SK-N-SH (cell line): ENCODE results near the gene TMEM184B. TPM values are rescaled to one million over a fixed set of nuclear protein-coding genes. Genes with fewer than 3 reads are reported as not detected.

Source experiments
- CTCF ChIA-PET: fragments of 300-600, 350-600 bp; formaldehyde crosslinking; extraction: SDS; loops from one replicate; lab custom pipeline; 2021; lab: Yijun Ruan, JAX
- POLR2A ChIA-PET: fragments of 350-600 bp; sonication (Branson Sonifier 250); formaldehyde crosslinking; extraction: SDS; loops from one replicate; lab custom pipeline; 2020; ENCODE audit warnings: antibody characterized with exemption, inconsistent platforms; lab: Yijun Ruan, JAX
- DNase-seq: peaks from one replicate; pipeline ENCODE4 v3.0.0; 2012
- H2AFZ ChIP-seq: fragments of 200-600 bp; sonication (generic); 2 replicates; pipeline ENCODE4 v1.8.1; 2016; ENCODE audit warnings: antibody characterized with exemption, mild to moderate bottlenecking, low read depth
- H3F3A ChIP-seq: fragments of 200-600 bp; sonication (generic); replicated peaks from 2 replicates; pipeline ENCODE3; 2016; ENCODE audit warnings: antibody characterized with exemption, mild to moderate bottlenecking; ENCODE audit not compliant: insufficient read depth
- H3K27ac ChIP-seq, 2 experiments: fragments of 200-500 bp in 1 of 2; fragments of 200-600 bp in 1 of 2; sonication (Bioruptor generic) in 1 of 2; sonication (generic), shearing (Covaris generic) in 1 of 2; 2 replicates each; pipeline versions ENCODE4 v1.5.1 to v1.6.1; 2014 to 2016; ENCODE audit warnings: low read depth in 2 of 2, inconsistent platforms in 1 of 2, low read length in 1 of 2, mild to moderate bottlenecking in 1 of 2, mixed read lengths in 1 of 2
- H3K27me3 ChIP-seq: fragments of 200-600 bp; sonication (generic), shearing (Covaris generic); 2 replicates; pipeline ENCODE4 v1.6.1; 2016; ENCODE audit warnings: mixed run types; ENCODE audit not compliant: insufficient read depth
- H3K36me3 ChIP-seq, 2 experiments: fragments of 200-500 bp in 1 of 2; fragments of 200-600 bp in 1 of 2; sonication (Bioruptor generic) in 1 of 2; sonication (generic) in 1 of 2; replicated peaks in 1 of 2; 2 replicates each; pipeline versions ENCODE3 to v1.5.1; 2014 to 2016; ENCODE audit warnings: low read length in 1 of 2, mild to moderate bottlenecking in 1 of 2; ENCODE audit not compliant: insufficient read depth in 2 of 2, control insufficient read depth in 1 of 2
- H3K4me1 ChIP-seq, 2 experiments: fragments of 200-500 bp in 1 of 2; fragments of 200-600 bp in 1 of 2; sonication (Bioruptor generic) in 1 of 2; sonication (generic), shearing (Covaris generic) in 1 of 2; 2 replicates each; pipeline versions ENCODE4 v1.5.1 to v1.6.1; 2014 to 2016; ENCODE audit warnings: low read depth in 1 of 2, low read length in 1 of 2, mixed run types in 1 of 2; ENCODE audit not compliant: insufficient read depth in 2 of 2, control insufficient read depth in 1 of 2
- H3K4me2 ChIP-seq: fragments of 200-600 bp; sonication (generic), shearing (Covaris generic); 2 replicates; pipeline ENCODE4 v1.6.1; 2017; ENCODE audit warnings: mixed run types
- H3K4me3 ChIP-seq, 2 experiments: fragments of 200-500 bp in 1 of 2; fragments of 200-600 bp in 1 of 2; sonication (Bioruptor generic) in 1 of 2; sonication (generic), shearing (Covaris generic) in 1 of 2; 2 replicates each; pipeline versions ENCODE4 v1.5.1 to v1.8.1; 2014 to 2016; ENCODE audit warnings: low read depth in 2 of 2, inconsistent platforms in 1 of 2, low read length in 1 of 2, mild to moderate bottlenecking in 1 of 2, mixed read lengths in 1 of 2, moderate library complexity in 1 of 2
- H3K79me2 ChIP-seq: fragments of 200-600 bp; sonication (generic); 2 replicates; pipeline ENCODE4 v1.8.1; 2017; ENCODE audit warnings: mild to moderate bottlenecking; ENCODE audit not compliant: insufficient read depth
- H3K9ac ChIP-seq: fragments of 200-600 bp; sonication (generic); 2 replicates; pipeline ENCODE4 v1.6.1; 2017; ENCODE audit warnings: mixed run types
- H3K9me2 ChIP-seq: fragments of 200-600 bp; sonication (generic); 2 replicates; pipeline ENCODE4 v1.6.1; 2017; ENCODE audit warnings: mixed run types
- H3K9me3 ChIP-seq: fragments of 200-600 bp; sonication (generic); 2 replicates; pipeline ENCODE4 v1.6.1; 2017; ENCODE audit warnings: mixed run types, mild to moderate bottlenecking, moderate library complexity
- H4K20me1 ChIP-seq: fragments of 200-600 bp; sonication (generic); 2 replicates; pipeline ENCODE4 v1.6.1; 2017; ENCODE audit warnings: mild to moderate bottlenecking, mixed run types; ENCODE audit not compliant: insufficient read depth
- ELF1 ChIP-seq: IDR thresholded peaks from 2 replicates; pipeline ENCODE4 v1.4.0; 2012
- FOXJ3 ChIP-seq: sonication (generic); formaldehyde crosslinking; IDR thresholded peaks from 2 replicates; pipeline ENCODE4 v1.5.1; 2020; ENCODE audit warnings: mild to moderate bottlenecking, missing genetic modification reagents
- MXI1 ChIP-seq: IDR thresholded peaks from 2 replicates; pipeline ENCODE4 v1.6.1; 2012; ENCODE audit warnings: mild to moderate bottlenecking, low read depth, low read length, improper control_type of control experiment
- NFIC ChIP-seq: IDR thresholded peaks from 2 replicates; pipeline ENCODE4 v1.4.0; 2012; ENCODE audit warnings: borderline replicate concordance
- NRF1 ChIP-seq: IDR thresholded peaks from 2 replicates; pipeline ENCODE4 v1.6.1; 2012; ENCODE audit warnings: low read depth, mild to moderate bottlenecking, low read length
- RAD21 ChIP-seq: IDR thresholded peaks from 2 replicates; pipeline ENCODE4 v1.6.1; 2012; ENCODE audit warnings: mild to moderate bottlenecking, low read length
- RCOR1 ChIP-seq: fragments of 150-350 bp; IDR thresholded peaks from 2 replicates; pipeline ENCODE4 v1.6.1; 2017; ENCODE audit warnings: antibody characterized with exemption, low read length
- RFX5 ChIP-seq: IDR thresholded peaks from 2 replicates; pipeline ENCODE4 v1.6.1; 2012; ENCODE audit warnings: mild to moderate bottlenecking, improper control_type of control experiment, low read length
- RXRA ChIP-seq: IDR thresholded peaks from 2 replicates; pipeline ENCODE4 v1.4.0; 2012; ENCODE audit warnings: low read depth, mild to moderate bottlenecking, borderline replicate concordance
- SIN3A ChIP-seq: IDR thresholded peaks from 2 replicates; pipeline ENCODE4 v1.6.1; 2012; ENCODE audit warnings: low read depth, mild to moderate bottlenecking, low read length, moderate library complexity, borderline replicate concordance
- SMC3 ChIP-seq: IDR thresholded peaks from 2 replicates; pipeline ENCODE4 v1.6.1; 2012; ENCODE audit warnings: low read depth, low read length, improper control_type of control experiment
- WGBS: methylation state at CpG from one replicate; pipeline ENCODE4 v1.1.6; 2017; ENCODE audit warnings: low lambda C conversion rate; 5-methylcytosine and 5-hydroxymethylcytosine counted together
- polyA plus RNA-seq, 3 experiments: library from polyadenylated mRNA; depleted of rRNA; stranded (reverse); fragments of >200 nt; gene quantifications; 2 replicates each; pipeline ENCODE4 v1.2.3, GENCODE V29; 2012
- TF ChIP-seq, protein P1 (sequence below): IDR thresholded peaks from 2 replicates; pipeline ENCODE4 v1.4.0; 2012; ENCODE audit warnings: low read depth, borderline replicate concordance
- TF ChIP-seq, protein P2 (sequence below): fragments of 150-350 bp; IDR thresholded peaks from 2 replicates; pipeline ENCODE4 v1.6.1; 2016; ENCODE audit warnings: mild to moderate bottlenecking, low read depth, low read length

TMEM184B gene
- polyA plus RNA-seq (2012; rRNA removed): 17.4 and 25.3 TPM in 2 replicates
- polyA plus RNA-seq (2012; cell fraction: cytosol; rRNA removed): 13.1 and 18.7 TPM in 2 replicates
- polyA plus RNA-seq (2012; cell fraction: nucleus; rRNA removed): 42.9 and 45.0 TPM in 2 replicates

DNA sequence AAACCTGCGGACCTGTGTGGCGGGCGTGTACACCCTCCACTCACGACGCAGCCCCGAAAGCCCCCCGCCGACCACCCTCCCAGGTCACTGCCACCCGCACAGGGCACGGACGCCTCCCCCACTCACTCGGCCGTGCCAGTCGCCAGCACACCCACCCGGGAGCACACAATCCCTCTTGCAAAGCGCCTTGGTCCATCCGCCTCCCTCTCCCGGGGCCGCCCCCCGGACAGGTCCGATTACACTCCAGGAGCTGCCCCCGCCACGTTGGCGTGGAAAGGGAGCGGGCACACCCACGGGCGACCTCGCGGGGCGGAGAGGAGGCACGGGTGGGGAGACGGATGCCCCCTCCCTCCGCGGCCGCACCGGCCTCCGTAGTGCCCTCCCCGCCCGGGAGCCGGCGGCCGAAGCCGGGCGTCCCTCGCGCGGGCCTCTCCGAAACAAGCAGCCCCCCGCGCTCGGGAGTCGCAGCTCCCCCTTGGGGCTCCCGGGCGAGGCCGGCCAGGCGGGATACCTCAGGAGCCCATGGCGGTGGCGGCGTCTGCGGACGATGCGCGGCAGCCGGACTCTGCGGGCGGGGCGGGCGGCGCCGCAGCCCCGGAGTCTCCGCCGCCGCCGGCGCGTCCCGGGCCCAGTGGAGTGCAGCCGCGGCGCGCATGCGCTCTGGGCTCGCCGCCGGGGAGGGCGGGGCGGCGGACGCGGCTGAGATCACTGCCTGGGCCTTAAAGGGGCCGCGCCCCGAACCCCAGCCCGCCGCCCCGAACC, at the start of gene TMEM184B:
Gene TMEM184B (minus strand): TSS at position 638 of the 762 bp plus-strand sequence. CDS start 25,049 bp downstream, outside the sequence.
- Histone ChIP-seq H3K27me3 (no peaks in the 10 kb centered on the region), H3K4me3 (peak within 1 kb of the TSS; percentile 64 to 67), H4K20me1 (peaks cover 37% of the 10 kb centered on the region), H3K4me2 (peak within 1 kb of the TSS; percentile 79), H2AFZ (peak within 1 kb of the TSS; percentile 97), H3K9ac (peak within 1 kb of the TSS; percentile 79), H3K79me2 (peaks cover 51% of the 10 kb centered on the region), H3K36me3 (no peaks in the 10 kb centered on the region), H3K9me2 (no peaks in the 10 kb centered on the region), H3K9me3 (no peaks in the 10 kb centered on the region), H3K4me1 (peaks cover 0 to 14% of the 10 kb centered on the region in 2 experiments; a peak in 1 of 4 replicates), H3K27ac (peak within 1 kb of the TSS; percentile 48 to 68), H3F3A (no peaks in the 10 kb centered on the region)
- POLR2A ChIA-PET: no interaction called here
- WGBS: 0% methylated on average over 13 of the region's 97 CpGs
- CTCF ChIA-PET: no interaction called here
- peak; percentile 94 for DNase-seq
- TF ChIP-seq RCOR1 (no peak), NRF1 (peak; percentile 63), MXI1 (0 out of 2 replicates have a peak, but pooled peaks have one; percentile 28)

DNA sequence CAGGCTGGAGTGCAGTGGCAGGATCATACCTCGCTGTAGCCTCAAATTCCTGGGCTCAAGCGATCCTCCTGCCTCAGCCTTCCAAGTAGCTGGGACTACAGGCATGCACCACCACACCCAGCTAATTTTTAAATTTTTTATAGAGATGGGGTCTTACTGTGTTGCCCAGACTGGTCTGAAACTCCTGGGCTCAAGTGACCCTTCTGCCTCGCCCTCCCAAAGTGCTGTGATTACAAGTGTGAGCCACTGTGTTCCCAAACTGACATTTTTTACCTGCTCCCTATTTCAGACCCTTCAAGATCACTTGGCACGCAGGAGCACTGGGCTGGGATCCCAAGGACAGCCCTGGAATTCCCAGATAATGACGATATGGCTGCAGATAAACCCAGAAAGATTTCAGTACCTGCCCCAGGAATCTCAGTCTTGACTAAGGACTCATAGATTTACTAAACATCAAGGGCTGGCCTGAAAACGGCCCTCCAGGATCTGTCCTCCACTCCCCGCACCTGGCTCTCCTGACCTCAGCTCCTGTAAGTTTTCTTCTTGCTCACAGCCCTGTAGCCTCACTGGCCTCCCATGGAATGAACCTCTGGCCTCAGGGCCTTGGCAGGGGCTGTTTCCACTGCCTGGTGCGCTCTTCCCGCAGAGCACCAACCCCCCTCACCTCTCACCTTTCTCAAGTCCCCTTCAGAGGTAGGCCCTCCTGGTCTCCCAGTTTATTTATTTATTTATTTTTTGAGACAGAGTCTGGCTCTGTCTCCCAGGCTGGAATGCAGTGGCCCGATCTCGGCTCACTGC, 48.0 kb upstream of the TMEM184B start:
- CTCF ChIA-PET: no interaction called here
- Histone ChIP-seq H3K9me2 (no peaks in the 10 kb centered on the region), H3F3A (peaks cover 12% of the 10 kb centered on the region), H3K9ac (no peak overlapping the region), H3K9me3 (no peaks in the 10 kb centered on the region), H3K27me3 (no peaks in the 10 kb centered on the region), H3K79me2 (peaks cover 11% of the 10 kb centered on the region; the same call in 1 of the 2 replicates), H3K4me3 (no peak overlapping the region), H2AFZ (no peak overlapping the region), H3K36me3 (no peaks in the 10 kb centered on the region), H3K27ac (no peak overlapping the region), H3K4me2 (no peak overlapping the region), H3K4me1 (peaks cover 6 to 9% of the 10 kb centered on the region in 2 experiments; a peak in 2 of 4 replicates), H4K20me1 (peaks cover 3% of the 10 kb centered on the region; the same call in 1 of the 2 replicates)
- no peak for TF ChIP-seq RAD21
- no peak for TF ChIP-seq SMC3
- TF ChIP-seq RFX5: no peak
- no peak for TF ChIP-seq FOXJ3 (CRISPR knock-in tag)
- TF ChIP-seq, protein P1, sequence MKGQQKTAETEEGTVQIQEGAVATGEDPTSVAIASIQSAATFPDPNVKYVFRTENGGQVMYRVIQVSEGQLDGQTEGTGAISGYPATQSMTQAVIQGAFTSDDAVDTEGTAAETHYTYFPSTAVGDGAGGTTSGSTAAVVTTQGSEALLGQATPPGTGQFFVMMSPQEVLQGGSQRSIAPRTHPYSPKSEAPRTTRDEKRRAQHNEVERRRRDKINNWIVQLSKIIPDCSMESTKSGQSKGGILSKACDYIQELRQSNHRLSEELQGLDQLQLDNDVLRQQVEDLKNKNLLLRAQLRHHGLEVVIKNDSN: no peak
- no peak for TF ChIP-seq RXRA
- TF ChIP-seq NFIC: no peak
- no peak for TF ChIP-seq SIN3A
- TF ChIP-seq, protein P2, sequence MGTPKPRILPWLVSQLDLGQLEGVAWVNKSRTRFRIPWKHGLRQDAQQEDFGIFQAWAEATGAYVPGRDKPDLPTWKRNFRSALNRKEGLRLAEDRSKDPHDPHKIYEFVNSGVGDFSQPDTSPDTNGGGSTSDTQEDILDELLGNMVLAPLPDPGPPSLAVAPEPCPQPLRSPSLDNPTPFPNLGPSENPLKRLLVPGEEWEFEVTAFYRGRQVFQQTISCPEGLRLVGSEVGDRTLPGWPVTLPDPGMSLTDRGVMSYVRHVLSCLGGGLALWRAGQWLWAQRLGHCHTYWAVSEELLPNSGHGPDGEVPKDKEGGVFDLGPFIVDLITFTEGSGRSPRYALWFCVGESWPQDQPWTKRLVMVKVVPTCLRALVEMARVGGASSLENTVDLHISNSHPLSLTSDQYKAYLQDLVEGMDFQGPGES: no peak
- no peak for TF ChIP-seq ELF1
- POLR2A ChIA-PET: no interaction called here
- DNase-seq: no peak
- 90% methylated on average over 8 of the region's 11 CpGs for WGBS
